Breast epithelium (tissue), 3 donors: ENCODE measurements around the gene ST3GAL6.

Experiments used
- POLR2A ChIP-seq: fragments of 450-650 bp; IDR thresholded peaks from one replicate; pipeline ENCODE4 v1.6.1; 2016; ENCODE audit warnings: antibody characterized with exemption, mild to moderate bottlenecking, moderate library complexity
- POLR2AphosphoS5 ChIP-seq, 3 donors: sonication (generic); formaldehyde crosslinking; IDR thresholded peaks; one replicate each; pipeline ENCODE4 v1.6.1; 2017; ENCODE audit warnings: antibody characterized with exemption in 3 of 3
- TF ChIP-seq, protein P1 (sequence below), 3 donors: fragments of 450-650 bp; IDR thresholded peaks; one replicate each; pipeline ENCODE4 v1.5.1; 2016 to 2017; ENCODE audit warnings: antibody characterized with exemption in 3 of 3, mild to moderate bottlenecking in 3 of 3, moderate library complexity in 3 of 3

DNA sequence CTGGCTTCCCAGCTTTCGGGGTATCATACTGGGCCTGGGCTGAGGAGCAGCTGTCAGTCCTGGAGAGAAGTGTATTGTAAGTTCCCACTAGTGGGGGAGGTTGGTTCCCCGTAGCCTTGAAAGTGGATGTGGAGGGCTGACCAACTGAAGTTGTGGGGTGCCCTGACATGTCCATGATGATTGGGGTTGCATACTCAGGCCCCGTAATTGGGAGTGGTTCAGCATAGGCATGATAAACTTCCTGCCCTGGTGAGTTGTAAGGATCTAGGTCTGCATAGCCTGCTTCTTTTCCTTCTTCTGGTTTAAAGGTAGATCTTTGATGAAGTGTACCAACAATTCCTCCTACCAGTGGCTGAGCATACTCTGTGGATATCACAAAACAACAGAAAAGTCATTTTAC, 36.3 kb downstream of the ST3GAL6 start:
- TF ChIP-seq POLR2A (no peak), POLR2AphosphoS5 (IDR thresholded peaks at IDR 0.05) (no peak)
- TF ChIP-seq, protein P1, sequence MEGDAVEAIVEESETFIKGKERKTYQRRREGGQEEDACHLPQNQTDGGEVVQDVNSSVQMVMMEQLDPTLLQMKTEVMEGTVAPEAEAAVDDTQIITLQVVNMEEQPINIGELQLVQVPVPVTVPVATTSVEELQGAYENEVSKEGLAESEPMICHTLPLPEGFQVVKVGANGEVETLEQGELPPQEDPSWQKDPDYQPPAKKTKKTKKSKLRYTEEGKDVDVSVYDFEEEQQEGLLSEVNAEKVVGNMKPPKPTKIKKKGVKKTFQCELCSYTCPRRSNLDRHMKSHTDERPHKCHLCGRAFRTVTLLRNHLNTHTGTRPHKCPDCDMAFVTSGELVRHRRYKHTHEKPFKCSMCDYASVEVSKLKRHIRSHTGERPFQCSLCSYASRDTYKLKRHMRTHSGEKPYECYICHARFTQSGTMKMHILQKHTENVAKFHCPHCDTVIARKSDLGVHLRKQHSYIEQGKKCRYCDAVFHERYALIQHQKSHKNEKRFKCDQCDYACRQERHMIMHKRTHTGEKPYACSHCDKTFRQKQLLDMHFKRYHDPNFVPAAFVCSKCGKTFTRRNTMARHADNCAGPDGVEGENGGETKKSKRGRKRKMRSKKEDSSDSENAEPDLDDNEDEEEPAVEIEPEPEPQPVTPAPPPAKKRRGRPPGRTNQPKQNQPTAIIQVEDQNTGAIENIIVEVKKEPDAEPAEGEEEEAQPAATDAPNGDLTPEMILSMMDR (IDR thresholded peaks at IDR 0.05), result no peak
